NCI-H345 treated with DMSO at 0.1 percent for 48 hours (cell line): ENCODE results near the gene RIMOC1.
"Not testable (repeated sequence)": the region's sequence is repeated elsewhere in the genome, so short reads cannot be mapped to it uniquely, and the experiment has no call there.

Experiments
- DNase-seq: peaks from one replicate; lab custom pipeline; 2025; ENCODE audit not compliant: unreplicated experiment; lab: John Stamatoyannopoulos, UW

RIMOC1 gene

DNA sequence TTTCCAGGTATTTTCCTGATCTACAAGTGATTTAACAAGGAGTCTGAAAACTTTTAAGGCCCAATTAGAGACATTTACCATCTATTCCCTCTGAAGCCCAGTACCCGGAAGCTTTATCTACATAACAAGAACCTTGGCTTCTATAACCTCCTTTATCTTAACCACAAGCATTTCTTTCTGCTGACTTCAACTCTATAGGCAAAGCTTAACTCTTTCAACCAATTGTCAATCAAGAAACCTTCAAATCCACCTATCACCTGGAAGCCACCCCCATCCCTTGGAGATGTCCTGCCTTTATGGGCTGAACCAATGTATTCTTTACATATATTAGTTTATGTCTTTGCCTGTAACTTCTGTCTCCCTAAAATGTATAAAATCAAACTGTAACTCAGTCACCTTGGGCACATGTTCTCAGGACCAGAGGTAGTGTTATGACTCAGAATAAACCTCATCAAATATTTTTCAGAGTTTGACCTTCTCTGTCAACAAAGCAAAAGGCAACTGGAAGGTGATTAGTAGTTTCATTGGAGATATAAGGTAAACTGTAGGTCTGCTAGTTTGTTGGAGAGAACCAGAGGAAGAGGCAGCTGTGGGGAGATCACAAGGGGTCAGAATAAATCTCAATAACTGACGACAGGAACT is 13.0 kb upstream of the RIMOC1 start:
- DNase-seq, result no peak

GRCh38 chr5:41892031-41892430 is 12.1 kb upstream of the RIMOC1 start:
- no peak for DNase-seq

GRCh38 chr5:41893074-41893851 is 10.9 kb upstream of the RIMOC1 start:
- DNase-seq, result no peak

DNA sequence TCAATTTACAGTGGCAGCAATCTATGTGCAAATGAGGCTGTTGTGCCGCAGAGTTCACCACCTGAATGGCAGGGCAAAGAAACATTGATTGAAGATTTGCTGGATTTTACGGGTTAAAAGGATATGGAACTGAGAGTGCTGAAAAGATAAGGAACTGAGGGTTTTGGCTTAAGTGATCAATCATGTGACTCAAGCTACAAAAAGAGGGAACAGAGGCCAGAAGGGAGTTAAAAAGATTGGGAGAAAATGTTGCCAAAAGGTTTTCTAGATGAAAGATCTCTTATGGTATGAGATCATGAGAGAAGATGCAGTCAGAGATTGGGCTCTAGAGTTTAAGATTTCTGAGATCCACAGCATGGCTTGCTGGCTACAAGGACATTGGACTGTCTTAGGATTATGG is 7.9 kb upstream of the RIMOC1 start:
- DNase-seq, result no peak

DNA sequence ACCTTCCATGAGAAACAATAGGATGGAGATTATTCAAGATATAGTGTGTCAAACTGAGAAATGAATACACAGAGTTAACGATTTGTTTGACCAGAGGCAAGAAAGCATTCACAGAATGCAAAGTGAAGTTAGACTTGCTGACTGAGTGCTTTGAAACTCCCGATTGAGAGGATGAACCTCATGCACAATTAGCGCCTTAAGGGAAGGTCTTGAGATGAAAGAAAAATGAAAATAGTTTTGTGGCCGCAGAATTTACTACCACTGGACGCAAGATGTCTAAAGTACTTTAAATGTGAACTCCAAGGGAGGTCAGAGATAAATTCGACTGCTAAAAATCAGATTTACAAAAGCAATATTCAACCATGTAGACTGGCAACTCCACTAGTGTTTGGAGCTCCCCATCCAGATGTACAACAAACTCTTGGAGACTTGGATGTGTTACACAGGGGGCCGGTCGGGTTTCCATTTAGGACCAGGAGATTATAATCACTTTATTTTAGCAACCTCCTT is 707 bp upstream of the RIMOC1 start:
- no peak for DNase-seq

DNA sequence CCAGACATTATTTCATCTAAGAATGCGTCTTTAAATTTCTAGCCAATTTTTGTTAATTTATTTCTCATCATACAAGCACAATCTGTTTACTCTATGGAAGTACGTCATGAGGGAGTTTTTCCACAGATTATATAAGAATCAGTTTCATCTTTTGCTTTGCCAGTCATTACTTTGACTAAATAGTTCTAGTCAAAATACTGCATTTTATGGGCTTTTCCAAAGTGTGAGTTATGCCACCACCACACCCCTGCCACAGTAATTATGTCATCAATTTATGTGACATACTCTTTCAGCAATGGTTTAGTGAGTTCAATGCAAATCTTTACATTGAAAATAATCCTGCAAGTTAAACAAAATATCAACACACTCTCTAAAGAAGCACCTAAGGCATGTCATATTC is 2.0 kb downstream of the RIMOC1 start:
- no peak for DNase-seq

DNA sequence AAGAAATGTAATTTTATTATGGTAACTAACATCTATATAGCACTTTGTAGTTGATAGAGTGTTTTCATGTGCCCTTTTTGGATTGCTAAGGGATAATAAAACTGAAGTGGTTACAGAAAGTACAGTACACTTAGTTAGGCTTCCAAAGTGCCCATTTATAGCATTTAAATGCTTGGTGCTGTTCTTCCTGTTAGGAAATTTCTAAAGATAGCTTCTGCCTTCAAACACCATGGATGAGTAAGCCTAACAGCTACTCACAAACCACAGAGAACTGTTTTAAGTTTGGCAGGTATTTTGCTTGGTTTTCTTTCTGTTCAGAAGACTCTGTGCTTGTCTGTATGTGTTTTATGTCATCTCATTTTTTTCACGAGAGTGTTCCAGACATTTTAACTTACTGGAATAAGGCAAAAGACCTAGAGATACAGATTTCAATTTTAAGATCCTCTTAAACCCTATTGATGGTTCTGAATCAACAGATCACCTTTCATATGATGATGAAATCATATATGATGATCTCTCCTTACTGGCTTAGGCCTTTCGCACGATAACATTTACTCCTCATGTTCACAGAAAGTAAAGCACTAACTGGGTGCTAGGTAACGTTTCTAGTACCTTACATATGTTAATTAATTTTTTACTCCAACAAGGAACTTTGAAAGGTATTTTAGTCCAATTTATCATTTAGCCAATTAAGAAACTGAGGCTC is 4.4 kb downstream of the RIMOC1 start:
- DNase-seq, result no peak

- no peak for DNase-seq
Observed at GRCh38 chr5:41918105-41918504, 14.0 kb downstream of the RIMOC1 start.

DNA sequence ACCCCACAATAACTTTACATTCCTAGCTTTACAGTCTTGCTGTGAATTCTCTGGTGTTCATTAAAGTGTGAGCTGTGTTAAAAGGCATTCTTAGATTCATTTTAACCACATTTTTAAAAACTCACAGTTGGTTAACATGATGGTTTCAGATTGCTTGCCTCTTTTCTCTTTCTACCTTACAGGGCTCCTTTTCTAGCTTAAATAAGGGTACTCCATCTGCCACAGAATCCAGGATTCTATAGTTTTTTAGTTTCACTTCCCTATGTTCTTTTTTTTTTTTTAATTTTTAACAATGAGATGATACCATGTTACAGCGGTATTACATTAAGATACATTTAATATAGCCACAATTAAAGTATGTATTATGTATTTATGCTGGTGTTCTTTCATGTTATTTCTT is 17.0 kb downstream of the RIMOC1 start:
- DNase-seq, result no peak

- DNase-seq, result no peak
Observed at GRCh38 chr5:41921874-41922273, 17.7 kb downstream of the RIMOC1 start.

DNA sequence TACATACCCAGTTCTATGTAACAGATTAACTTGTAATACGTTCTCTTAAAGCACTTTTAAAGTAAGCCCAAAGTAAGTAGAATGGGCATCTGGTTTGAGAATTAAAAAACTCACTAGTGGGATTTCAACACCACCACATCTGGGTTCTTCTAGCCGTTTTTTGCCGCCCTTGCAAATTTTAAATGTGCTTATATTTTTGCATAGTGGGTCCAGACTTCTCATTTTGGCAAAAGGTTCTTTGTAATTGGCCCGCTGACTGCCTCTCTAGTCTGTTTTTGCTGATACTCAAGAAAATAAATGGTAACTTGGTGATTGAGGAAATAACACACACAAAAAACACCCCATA is 20.4 kb downstream of the RIMOC1 start:
- DNase-seq, result no peak

DNA sequence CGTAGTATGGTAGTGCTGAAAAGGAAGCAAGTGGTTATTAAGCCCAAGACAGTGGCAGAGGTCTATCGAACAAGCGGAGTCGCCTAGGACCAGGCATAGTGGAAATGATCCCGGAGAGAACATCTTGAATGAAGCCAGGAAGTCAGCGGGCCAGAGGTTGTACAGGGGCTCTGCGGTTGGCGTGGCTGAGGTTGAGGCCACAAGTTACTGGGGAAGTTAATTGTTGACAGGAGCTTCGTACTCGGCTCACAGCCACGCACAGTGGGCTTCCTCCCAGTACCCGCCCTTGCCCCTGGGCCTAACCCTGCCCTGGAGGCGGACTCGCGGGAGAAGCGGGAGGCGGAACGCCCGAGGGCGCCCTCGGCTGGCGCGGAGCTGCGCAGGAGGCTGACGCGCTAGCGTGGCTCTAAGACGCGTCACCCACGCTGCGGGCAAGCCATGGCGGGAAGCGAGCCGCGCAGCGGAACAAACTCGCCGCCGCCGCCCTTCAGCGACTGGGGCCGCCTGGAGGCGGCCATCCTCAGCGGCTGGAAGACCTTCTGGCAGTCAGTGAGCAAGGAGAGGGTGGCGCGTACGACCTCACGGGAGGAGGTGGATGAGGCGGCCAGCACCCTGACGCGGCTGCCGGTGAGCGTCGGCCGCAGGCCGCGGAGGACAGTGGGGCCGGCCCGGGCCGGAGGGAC is 20.9 kb downstream of the RIMOC1 start, which contains the start of gene FBXO4:
TSS of gene FBXO4 (plus strand) at position 410 of the 683 bp plus-strand sequence. CDS start at position 439, 29 bp downstream.
- peak; percentile 40 for DNase-seq

GRCh38 chr5:41925555-41925951 is 21.4 kb downstream of the RIMOC1 start:
- DNase-seq, result no peak

GRCh38 chr5:41927604-41928003 is 23.5 kb downstream of the RIMOC1 start:
- DNase-seq, result no peak

GRCh38 chr5:41929035-41929434 is 24.9 kb downstream of the RIMOC1 start:
- no peak for DNase-seq

DNA sequence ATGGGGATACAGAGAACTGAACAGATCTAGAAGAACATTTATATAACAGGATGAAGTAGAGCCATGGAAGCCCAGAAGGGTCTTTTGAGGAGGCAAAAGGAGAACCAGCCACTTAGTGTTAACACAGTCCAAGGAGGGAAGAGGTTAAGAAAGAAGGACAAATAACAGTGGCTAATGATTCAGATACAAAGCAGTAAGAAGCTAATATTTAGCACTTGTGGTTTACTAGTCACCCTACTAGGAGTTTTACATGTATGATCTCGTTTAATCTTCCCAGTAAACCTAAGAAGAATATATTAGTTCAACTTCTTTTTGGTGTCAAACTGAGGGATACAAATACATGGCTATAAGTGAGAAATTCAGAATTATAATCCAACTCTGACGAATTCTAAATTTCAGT is 28.6 kb downstream of the RIMOC1 start:
- no peak for DNase-seq

GRCh38 chr5:41935544-41935943 is 31.4 kb downstream of the RIMOC1 start:
- no peak for DNase-seq

DNA sequence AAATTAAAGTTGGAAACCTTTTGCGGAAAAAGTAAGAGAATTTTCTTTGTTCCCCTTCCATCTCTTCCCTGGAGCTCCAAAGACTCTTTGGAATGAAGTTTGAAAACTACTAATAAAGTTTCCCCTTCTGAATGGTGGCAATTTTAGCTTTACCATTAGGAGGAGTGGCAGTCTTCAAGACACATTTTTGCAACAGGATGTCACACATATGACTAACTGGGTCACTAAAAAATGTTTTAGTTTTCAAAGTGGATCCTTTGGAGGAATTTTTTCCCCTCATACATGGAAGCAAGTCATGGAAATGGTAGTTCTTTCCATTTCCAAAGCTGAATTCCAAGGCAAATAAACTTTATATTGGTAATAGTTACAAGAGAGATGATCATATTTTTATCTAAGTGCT is 36.5 kb downstream of the RIMOC1 start:
- no peak for DNase-seq

- DNase-seq, result not testable (repeated sequence)
Observed at GRCh38 chr5:41945332-41945955, 41.3 kb downstream of the RIMOC1 start.

- DNase-seq, result no peak
Observed at GRCh38 chr5:41951224-41951623, 47.1 kb downstream of the RIMOC1 start.
